A673 (cell line): ENCODE data around the gene MED23.

Experiments
- CTCF ChIP-seq: fragments of 300-800, 200-600 bp; sonication (generic); conservative IDR thresholded peaks from 2 replicates; pipeline ENCODE4 v1.5.1; 2017; ENCODE audit warnings: low read depth, mild to moderate bottlenecking, antibody characterized with exemption, low read length, moderate library complexity, mixed read lengths
- EZH2 ChIP-seq: fragments of 200-600 bp; sonication (generic); IDR thresholded peaks from 2 replicates; pipeline ENCODE4 v1.6.1; 2017; ENCODE audit warnings: borderline replicate concordance, low read depth, mild to moderate bottlenecking, mixed read lengths, antibody characterized with exemption, low read length; ENCODE audit not compliant: poor library complexity, severe bottlenecking

- no peak for TF ChIP-seq CTCF
- no peak for TF ChIP-seq EZH2
Observed at GRCh38 chr6:131657222-131657621, 29.2 kb upstream of the MED23 start.
